Lung (tissue), 12 donors: Measurements from ENCODE around the gene TMEM184A. TPM values are rescaled to one million over a fixed set of nuclear protein-coding genes. Genes with fewer than 3 reads are reported as not detected.
A peak's percentile ranks its signal among the peaks of the same experiment; 100 is the strongest.

Experiments used
- ATAC-seq: fragments of 200-7000 bp; cut with Tn5 transposase; one replicate; pipeline ENCODE4 v1.9.1; 2020; ENCODE audit warnings: moderate number of reproducible peaks; ENCODE audit not compliant: insufficient read depth, low FRiP score
- DNase-seq, 3 donors: peaks; one replicate each; pipeline ENCODE4 v3.0.0-alpha.2; 2013 to 2017
- H3K27ac ChIP-seq, 2 donors: one replicate each; pipeline ENCODE4 v1.5.1; 2013; ENCODE audit warnings: mild to moderate bottlenecking in 2 of 2, moderate library complexity in 2 of 2, control low read depth in 1 of 2, inconsistent platforms in 1 of 2, low read depth in 1 of 2, low read length in 1 of 2
- H3K27me3 ChIP-seq, 3 donors: one replicate each; pipeline ENCODE4 v1.5.1; 2013; ENCODE audit warnings: low read length in 2 of 3; ENCODE audit not compliant: control insufficient read depth in 3 of 3, insufficient read depth in 3 of 3
- H3K36me3 ChIP-seq, 4 donors: one replicate each; pipeline ENCODE4 v1.5.1; 2013; ENCODE audit warnings: low read length in 4 of 4, mild to moderate bottlenecking in 1 of 4, moderate library complexity in 1 of 4; ENCODE audit not compliant: control insufficient read depth in 4 of 4, insufficient read depth in 4 of 4
- H3K4me1 ChIP-seq, 5 donors: one replicate each; pipeline ENCODE4 v1.5.1; 2013; ENCODE audit warnings: low read length in 5 of 5, mild to moderate bottlenecking in 2 of 5, moderate library complexity in 1 of 5; ENCODE audit not compliant: control insufficient read depth in 5 of 5, insufficient read depth in 5 of 5
- H3K4me3 ChIP-seq: one replicate; pipeline ENCODE4 v1.5.1; 2013; ENCODE audit warnings: mild to moderate bottlenecking, control low read depth, moderate library complexity
- H3K9ac ChIP-seq, 2 donors: one replicate each; pipeline ENCODE4 v1.5.1; 2013; ENCODE audit warnings: low read length in 2 of 2, control low read depth in 1 of 2; ENCODE audit not compliant: insufficient read depth in 1 of 2
- H3K9me3 ChIP-seq, 4 donors: one replicate each; pipeline ENCODE4 v1.5.1; 2013; ENCODE audit warnings: low read length in 3 of 4, mild to moderate bottlenecking in 1 of 4, moderate library complexity in 1 of 4; ENCODE audit not compliant: control insufficient read depth in 4 of 4, insufficient read depth in 3 of 4
- CTCF ChIP-seq: IDR thresholded peaks from 2 replicates; pipeline ENCODE4 v1.5.1; 2012; ENCODE audit warnings: mild to moderate bottlenecking; ENCODE audit errors: control extremely low read depth, extremely low read depth
- WGBS, 2 donors: extraction: QIAGEN DNeasy Blood & Tissue Kit; methylation state at CpG; one replicate each; pipeline ENCODE4 v1.1.7; 2013; 5-methylcytosine and 5-hydroxymethylcytosine counted together
- polyA plus RNA-seq, 2 donors: library from polyadenylated mRNA; stranded (reverse); fragments of 200-250 nt; gene quantifications; one replicate each; pipeline ENCODE4 v1.2.1, GENCODE V29; 2013
- total RNA-seq, 2 donors: library from RNA; depleted of rRNA in 1 of 2; stranded (reverse); fragments of >200 nt in 1 of 2; gene quantifications; one replicate each; pipeline ENCODE4 v1.2.1, GENCODE V29; 2014 to 2021
- donor health status: control.
- donor health status: control.
- donor health status: Bipolar disorder and iron deficiency.
- donor health status: healthy.
- donor health status: DM: yes; HTN: yes; CAD: no.

The TMEM184A gene
- total and polyA plus RNA-seq, 4 donors: 1.8 to 11.8 (median 8.3) TPM

DNA sequence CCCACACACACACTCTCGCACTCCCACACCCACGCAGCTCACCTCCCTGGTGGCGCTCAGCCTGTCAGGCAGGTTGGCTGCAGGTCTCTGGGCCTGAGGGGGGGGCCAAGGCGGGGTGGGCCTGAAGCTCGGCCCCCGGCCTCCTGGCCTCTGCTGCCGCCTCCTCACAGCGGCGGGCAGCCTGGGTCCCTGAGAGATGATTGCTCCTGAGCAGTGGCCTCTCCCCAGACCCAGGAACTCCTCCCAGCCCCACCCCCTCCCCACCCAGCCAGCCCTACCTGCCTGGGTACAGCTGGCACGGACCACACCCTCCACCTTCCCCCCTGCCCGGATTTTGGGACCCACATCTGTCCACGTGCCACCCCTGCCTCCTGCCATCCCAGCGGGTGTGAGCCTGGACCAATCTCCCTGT lies 4.6 kb upstream of the TMEM184A start:
- 70 to 86% methylated on average over 8 to 13 of the region's 13 CpGs for WGBS, 2 donors
- no peaks in the 10 kb centered on the region for H3K9me3 ChIP-seq
- H3K9ac ChIP-seq: no peak overlapping the region
- TF ChIP-seq CTCF: no peak
- no peaks in the 10 kb centered on the region for H3K4me1 ChIP-seq
- H3K36me3 ChIP-seq: peaks cover 0 to 3% (median 1%) of the 10 kb centered on the region in 4 donors
- DNase-seq (no peak), ATAC-seq (no peak)
- no peak overlapping the region for H3K4me3 ChIP-seq
- H3K27me3 ChIP-seq: no peaks in the 10 kb centered on the region
- H3K27ac ChIP-seq: no peak overlapping the region

- Histone ChIP-seq H3K27ac (peak overlapping the region in 1 of 2 donors; percentile 8), H3K9ac (no peak overlapping the region)
- DNase-seq: no peak
Measured at GRCh38 chr7:1559626-1560590, 3.9 kb upstream of the TMEM184A start.

GRCh38 chr7:1558841-1559625 lies 3.0 kb upstream of the TMEM184A start:
- no peak for TF ChIP-seq CTCF
- ATAC-seq (no peak), DNase-seq (no peak)
- Histone ChIP-seq H3K27me3 (no peaks in the 10 kb centered on the region), H3K4me3 (no peak overlapping the region), H3K4me1 (peaks cover 0 to 7% (median 0%) of the 10 kb centered on the region in 5 donors), H3K9me3 (no peaks in the 10 kb centered on the region), H3K36me3 (no peaks in the 10 kb centered on the region), H3K9ac (no peak overlapping the region), H3K27ac (peak overlapping the region in 1 of 2 donors; percentile 8)
- WGBS, 2 donors: 83 to 86% methylated on average over 32 of the region's 32 CpGs

More at GRCh38 chr7:1559626-1560590, 3.9 kb upstream of the TMEM184A start:
- 86 to 91% methylated on average over 28 of the region's 28 CpGs for WGBS, 2 donors
- no peak for ATAC-seq
- no peaks in the 10 kb centered on the region for H3K27me3 ChIP-seq
- H3K36me3 ChIP-seq: no peaks in the 10 kb centered on the region
- no peaks in the 10 kb centered on the region for H3K9me3 ChIP-seq
- no peak for TF ChIP-seq CTCF
- H3K4me1 ChIP-seq: peaks cover 0 to 7% (median 0%) of the 10 kb centered on the region in 5 donors
- H3K4me3 ChIP-seq: no peak overlapping the region
